ENCODE results near the gene TJAP1.
"Not testable (repeated sequence)": the region's sequence is repeated elsewhere in the genome, so short reads cannot be mapped to it uniquely, and the experiment has no call there.

The TJAP1 gene

GRCh38 chr6:43539409-43539808, 62.0 kb downstream of the TJAP1 start:
- DNase-seq (ENCODE audit: low spot score) = not testable (repeated sequence)

GRCh38 chr6:43540507-43540906, 63.1 kb downstream of the TJAP1 start:
- no peak for DNase-seq (ENCODE audit: low spot score)

- DNase-seq (ENCODE audit: low spot score) = no peak
These were observed 64.6 kb downstream of the TJAP1 start for GRCh38 chr6:43541774-43542471.

GRCh38 chr6:43544461-43544860, 67.1 kb downstream of the TJAP1 start:
- no peak for DNase-seq (ENCODE audit: low spot score)

GRCh38 chr6:43547222-43547621, 69.9 kb downstream of the TJAP1 start:
- no peak for DNase-seq (ENCODE audit: low spot score)

All from kidney tubule cell (primary cell).